Measurements from ENCODE around the gene KRT82.

- TF ChIP-seq POLR2AphosphoS5 (IDR thresholded peaks at IDR 0.05; ENCODE audit: low read depth, low read length): no peak
- TF ChIP-seq MAX (IDR thresholded peaks at IDR 0.05; ENCODE audit: low read depth): no peak
- no peak for TF ChIP-seq CTCF (IDR thresholded peaks at IDR 0.05)
- no peak for TF ChIP-seq REST (IDR thresholded peaks at IDR 0.05; ENCODE audit: low read depth, low read length)
- no peak for TF ChIP-seq EZH2phosphoT487 (IDR thresholded peaks at IDR 0.05; ENCODE audit: borderline replicate concordance, low read depth)
- TF ChIP-seq FOXJ3 (CRISPR knock-in tag; IDR thresholded peaks at IDR 0.05): no peak
- no peak for TF ChIP-seq NFIC (IDR thresholded peaks at IDR 0.05; ENCODE audit: borderline replicate concordance)
- no peak for TF ChIP-seq GABPA (IDR thresholded peaks at IDR 0.05; ENCODE audit: low read depth)
- TF ChIP-seq ZBTB33 (IDR thresholded peaks at IDR 0.05; ENCODE audit: borderline replicate concordance, low read depth): no peak
- no peak for TF ChIP-seq CHD2 (IDR thresholded peaks at IDR 0.05; ENCODE audit: low read length, partially characterized antibody)
These were observed 33.7 kb upstream of the KRT82 start for GRCh38 chr12:52439845-52440244.

All from SK-N-SH (cell line).